ENCODE measurements around the gene RTP5.
A peak's percentile ranks its signal among the peaks of the same experiment; 100 is the strongest.
"Not testable (repeated sequence)": the region's sequence is repeated elsewhere in the genome, so short reads cannot be mapped to it uniquely, and the experiment has no call there.

The RTP5 gene

DNA sequence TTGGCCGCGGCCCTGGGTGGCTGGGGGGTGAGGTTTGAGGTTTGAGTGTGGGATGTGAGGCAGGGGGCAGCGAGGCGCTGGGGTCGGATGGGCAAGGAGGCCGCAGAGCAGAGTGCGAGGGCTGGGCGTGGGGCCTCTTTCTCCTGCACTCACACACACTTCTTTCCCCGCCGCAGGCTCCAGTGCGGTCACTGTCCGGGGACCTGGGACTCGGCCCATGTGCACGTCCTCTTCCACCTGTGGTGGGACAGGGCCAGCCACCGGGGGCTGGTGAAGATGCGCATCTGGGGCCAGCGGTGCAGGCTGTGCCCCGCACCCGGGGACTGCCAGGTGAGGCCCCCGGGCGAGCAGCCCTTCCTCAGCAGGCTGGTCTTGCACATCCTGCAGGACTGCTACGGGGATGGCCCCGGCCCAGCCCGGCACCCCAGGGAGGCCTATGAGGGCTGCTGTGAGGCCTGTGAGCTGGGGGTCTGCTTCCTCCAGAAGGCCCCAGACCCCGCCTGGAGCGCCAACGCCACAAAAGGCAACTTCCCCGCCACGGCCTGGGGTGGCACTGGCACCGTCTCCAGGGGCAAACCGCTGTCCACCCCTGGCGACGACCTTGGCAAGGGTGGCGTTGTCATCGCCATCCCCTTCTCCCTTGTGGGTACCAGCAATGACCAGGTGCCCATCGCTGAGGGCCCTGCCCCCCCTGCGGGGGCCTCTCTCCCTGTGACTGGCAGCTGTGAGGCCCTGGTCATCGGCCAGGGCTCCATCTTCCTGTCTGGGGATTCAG is 2.2 kb downstream of the RTP5 start:
- DNase-seq: no peak

- no peak for DNase-seq
These were observed 2.7 kb downstream of the RTP5 start for GRCh38 chr2:241872313-241872642.

DNA sequence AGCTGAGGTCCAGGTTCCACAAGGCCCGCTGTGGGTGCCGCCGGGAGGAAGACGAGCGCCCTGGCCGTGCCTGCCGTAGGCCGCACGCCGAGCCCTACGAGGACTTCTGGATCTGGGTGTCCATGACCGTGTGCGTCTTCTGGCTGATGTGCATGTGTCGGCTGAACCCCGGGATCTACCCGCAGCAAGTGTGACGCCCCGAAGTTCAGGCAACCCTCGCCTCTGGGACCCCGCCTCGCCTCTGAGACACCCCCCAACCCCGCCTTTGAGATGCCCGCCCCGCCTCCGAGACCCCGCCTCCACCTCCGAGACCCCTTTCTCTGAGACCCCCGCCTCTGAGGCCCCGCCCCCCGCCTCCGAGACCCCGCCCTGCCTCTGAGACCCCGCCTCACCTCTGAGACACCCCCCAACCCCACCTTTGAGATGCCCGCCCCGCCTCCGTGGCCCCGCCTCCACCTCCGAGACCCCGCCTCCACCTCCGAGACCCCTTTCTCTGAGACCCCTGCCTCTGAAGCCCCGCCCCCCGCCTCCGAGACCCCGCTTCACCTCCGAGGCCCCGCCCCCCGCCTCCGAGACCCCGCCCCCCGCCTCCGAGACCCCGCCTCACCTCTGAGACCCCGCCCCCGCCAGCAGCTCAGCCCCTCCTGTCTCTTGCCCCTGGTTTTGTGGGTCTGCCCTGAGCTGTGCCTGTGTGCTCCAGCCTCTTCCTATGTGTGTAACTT is 3.7 kb downstream of the RTP5 start:
- DNase-seq: no peak

- DNase-seq: no peak
These were observed 4.2 kb downstream of the RTP5 start for GRCh38 chr2:241873803-241874110.

DNA sequence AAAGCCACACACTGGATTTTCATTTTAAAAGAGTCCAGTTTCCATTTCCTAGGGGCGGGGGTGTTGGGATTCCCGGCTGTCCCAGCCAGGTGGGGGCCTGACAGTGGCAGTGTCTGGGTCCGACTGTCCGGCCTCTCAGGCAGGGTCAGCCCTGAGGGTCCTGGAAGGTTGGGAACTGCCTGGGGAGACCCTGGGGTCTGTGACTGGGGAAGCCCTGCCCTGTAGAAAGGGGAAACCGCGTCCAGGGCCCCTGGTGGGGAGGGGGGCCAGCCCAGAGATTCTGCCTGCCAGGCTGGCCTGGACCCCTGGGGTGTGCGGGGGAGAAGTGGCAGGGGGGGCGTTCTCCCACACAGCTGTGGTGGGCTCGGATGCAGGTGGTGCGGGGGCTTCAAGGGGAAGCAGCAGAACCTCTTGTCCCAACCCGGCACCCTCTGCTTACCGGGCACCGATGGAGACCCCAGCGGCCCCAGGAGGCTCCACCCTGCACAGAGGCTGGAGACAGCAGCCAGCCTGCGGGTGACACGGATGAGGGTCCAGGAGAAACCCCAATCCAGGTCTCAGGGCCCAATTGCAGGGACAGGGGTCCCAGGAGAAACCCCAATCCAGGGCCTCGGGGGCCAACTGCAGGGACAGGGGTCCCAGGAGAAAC is 4.9 kb downstream of the RTP5 start:
- DNase-seq: no peak

GRCh38 chr2:241875754-241876527 is 6.4 kb downstream of the RTP5 start:
- not testable (repeated sequence) for DNase-seq

DNA sequence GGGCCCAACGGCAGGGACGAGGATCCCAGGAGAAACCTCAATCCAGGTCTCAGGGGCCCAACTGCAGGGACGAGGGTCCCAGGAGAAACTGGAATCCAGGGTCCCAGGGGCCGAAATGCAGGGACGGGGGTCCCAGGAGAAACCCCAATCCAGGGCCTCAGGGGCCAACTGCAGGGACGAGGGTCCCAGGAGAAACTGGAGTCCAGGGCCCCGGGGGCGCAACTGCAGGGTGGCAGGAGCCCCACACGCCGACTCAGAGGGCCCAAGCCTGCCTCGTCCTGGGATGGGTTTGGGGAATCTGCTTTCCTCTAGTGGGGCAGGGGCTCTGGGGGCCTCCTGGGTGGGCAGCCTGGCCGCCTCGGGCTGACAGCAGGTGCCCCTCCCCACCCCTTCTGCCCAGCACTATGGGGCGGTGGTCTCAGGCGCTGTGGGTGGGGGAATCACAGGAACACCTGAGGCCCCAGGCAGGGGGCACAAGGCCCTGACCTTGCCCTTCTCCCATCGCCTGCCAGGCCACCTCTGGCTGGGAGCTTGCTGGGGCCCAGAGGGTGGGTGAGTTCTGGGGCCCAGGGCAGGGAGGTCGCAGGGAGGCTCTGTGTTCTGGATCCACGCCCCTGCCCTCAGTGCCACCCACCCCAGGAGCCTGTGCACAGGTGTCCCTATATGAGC is 7.1 kb downstream of the RTP5 start:
- no peak for DNase-seq

GRCh38 chr2:241877197-241877685 is 7.7 kb downstream of the RTP5 start:
- no peak for DNase-seq

DNA sequence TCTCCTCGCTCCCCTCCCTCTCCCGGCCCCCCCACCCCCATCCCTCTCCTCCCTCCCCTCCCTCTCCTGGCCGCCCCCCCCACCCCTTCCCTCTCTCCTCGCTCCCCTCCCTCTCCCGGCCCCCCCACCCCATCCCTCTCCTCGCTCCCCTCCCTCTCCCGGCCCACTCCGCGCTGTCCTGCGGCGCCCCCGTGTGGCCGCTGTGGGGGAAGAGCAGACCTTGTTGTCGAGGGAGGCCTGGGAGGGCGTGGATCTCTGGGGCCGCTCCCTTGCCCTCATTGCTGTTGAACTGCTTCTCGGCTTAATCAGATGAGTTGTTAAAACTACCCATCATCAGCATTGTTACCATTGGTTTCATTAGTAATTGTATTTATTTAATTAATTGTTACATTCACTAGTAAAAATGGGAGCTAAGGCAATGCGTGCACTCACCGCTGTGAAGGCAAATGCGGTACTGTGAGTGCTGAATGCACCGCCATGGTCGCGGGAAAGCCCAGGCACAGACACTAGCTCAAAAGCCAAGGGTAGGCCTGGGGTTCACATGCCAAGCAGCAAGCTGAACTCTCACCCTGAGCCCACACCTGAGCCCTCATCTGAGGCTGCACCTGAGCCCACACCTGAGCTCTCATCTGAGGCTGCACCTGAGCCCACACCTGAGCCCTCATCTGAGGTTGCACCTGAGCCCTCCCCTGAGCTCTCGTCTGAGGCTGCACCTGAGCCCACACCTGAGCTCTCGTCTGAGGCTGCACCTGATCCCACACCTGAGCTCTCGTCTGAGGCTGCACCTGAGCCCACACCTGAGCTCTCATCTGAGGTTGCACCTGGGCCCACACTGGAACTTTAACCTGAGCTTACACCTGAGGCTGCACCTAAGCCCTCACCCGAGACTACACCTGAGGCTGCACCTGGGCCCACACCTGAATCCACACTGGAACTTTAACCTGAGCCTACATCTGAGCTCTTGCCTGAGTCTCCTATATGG is 8.8 kb downstream of the RTP5 start:
- DNase-seq: peak; percentile 74 to 83

GRCh38 chr2:241879326-241879725 is 9.8 kb downstream of the RTP5 start:
- DNase-seq: no peak

DNA sequence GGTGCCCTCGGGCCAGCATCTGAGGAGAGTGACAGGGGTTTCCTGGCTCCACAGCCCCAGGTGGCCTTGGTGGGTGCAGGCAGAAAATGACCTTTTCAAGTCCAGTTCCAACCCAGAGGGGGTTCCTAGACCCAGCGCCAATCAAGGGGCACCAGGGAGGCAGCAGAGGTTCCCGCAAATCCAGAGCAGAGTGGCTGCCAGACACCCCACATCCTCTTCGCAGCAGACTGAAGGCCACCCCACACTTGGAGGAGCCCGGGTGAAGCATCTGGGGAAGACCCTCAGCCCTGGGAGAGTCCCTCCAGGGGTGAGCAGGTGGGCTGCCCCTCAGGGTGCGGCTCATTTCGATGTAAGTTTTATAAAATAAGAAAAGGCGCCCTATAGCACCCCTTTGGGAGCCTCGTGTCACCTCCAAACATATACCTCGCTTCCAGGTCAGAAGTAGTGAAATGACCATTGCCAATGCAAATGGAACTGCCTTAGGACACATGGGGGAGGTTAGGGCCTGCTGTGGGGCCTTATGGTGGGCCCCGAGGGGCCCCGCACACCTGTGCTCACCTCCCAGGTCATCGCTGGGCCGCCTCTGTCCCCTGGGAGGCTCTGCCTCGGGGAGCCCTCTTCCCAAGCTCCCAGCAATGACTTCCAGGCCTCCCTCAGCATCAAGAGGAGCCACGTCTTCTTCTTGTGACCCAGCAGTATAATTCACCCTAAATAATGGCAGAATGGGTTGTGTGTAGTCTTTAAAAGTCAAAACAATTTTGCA is 11.0 kb downstream of the RTP5 start:
- no peak for DNase-seq

DNA sequence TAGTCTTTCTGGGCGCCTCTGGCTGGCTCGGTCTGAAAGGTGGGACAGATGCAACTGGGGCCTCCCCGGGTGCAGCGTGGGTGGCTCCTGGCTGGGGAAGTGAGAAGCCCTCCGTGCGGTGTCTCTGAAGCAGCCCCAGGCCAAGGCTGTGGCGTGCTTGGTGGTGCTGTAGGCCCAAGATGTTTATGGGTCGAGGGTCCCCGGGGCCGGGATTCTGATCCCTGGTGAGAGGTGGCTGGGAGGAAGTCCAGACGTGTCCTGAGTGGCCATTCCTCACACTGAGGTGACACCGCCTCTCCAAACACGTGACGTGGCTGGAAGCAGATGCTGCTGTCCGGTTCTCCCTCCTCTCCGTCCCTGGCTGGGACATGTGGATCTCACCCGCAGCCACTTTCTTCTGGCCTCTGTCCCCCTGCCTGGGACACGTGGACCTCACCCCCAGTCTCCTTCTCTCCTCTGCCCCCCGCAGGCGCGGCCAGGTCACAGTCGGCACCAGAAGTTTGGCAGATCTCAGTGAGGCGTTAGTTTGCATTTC is 12.6 kb downstream of the RTP5 start:
- no peak for DNase-seq

GRCh38 chr2:241884951-241885290 is 15.4 kb downstream of the RTP5 start:
- no peak for DNase-seq

DNA sequence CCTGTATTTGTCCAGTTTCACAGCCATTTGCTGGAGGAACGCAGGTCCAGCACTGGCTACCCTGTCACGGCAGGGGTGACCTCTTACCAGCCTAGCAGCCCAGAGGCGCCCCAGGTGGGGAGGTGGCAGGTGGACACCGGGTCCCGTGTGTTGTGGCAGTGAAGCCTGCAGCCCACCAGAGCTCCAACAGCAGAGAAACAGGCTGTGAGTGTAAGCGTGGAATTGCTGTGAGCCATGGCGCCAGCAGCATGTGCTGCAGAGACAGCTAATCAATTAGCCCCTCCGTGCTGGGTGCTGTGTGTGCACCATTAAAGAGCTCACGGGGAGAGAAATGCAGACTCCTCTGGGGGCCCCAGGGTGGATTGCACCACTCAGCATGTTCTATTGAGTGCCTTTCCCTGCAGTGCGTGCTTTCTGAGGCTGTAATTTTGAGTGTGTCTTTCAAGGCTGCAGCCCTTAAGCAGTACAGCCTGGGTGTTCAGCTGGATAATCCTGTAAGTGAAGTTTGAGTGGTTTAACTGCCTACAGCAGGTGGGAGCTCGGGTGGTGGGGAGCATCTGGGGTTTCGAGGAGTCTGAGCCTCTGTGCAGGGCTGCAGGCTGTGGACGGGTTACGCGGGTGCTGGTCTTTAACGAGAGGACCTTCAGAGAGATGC is 15.9 kb downstream of the RTP5 start:
- no peak for DNase-seq

DNA sequence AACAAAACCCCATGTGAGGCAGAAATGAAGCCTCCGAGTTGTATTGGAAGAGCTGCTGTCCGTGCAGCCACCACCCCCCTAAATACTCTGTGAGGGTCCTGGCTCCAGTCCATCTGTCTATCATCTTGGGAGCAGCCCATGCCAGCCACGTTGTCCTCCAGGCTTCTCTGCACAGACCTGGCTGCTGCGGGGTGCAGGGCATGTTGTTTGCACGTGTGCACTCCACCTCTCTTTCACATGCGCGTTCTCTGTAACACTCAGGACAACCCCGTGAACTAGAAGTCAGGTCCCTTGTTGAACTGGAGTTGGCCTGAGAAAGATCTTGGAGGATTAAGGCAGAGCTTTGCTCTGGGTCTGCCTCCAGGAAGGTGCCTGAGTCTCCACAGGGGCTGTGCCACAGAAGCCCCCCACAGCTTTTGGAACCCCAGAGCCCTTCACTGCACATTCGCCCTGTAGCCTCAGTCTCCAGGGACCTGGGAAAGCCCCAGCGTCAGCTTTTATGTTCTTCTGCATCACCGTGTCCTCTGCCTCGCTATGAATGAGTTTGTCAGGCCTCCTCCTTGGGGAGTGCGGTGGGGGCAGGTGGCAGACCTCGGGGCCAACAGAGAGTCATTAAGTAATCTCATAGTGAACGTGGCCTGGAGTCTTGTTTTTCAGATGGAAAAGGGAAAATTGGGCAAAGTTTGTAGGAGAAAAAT is 16.6 kb downstream of the RTP5 start:
- DNase-seq: no peak

- no peak for DNase-seq
These were observed 17.4 kb downstream of the RTP5 start for GRCh38 chr2:241886840-241887447.

- no peak for DNase-seq
These were observed 18.4 kb downstream of the RTP5 start for GRCh38 chr2:241887806-241888522.

DNA sequence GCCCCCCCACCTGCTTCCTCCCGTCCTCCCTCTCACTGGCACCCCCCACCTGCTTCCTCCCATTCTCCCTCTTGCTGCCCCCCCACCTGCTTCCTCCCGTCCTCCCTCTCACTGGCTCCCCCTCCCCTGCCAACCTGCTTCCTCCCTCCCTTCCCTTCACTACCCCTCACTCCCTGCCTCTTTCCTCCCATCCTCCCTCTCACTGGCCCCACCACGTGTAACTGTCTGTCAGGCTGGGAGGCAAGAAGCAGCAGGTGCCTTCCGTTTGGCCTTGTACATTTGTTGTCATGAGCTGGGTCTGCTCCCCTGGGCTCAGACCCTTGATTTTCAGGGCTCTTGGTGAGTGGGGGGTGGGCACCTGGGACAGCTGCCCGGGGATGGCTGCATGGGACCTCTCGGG is 19.1 kb downstream of the RTP5 start:
- no peak for DNase-seq

Data from CD4-positive, alpha-beta T cell treated with Interferon alpha-2 for 1 hour (primary cell).